Stimulated activated CD8-positive, alpha-beta memory T cell treated with anti-CD3 and anti-CD28 coated beads, Interleukin-7, amount 100 ng/mL, for 1 hour (primary cell): ENCODE data around the gene SLC39A10.
"Not testable (repeated sequence)": the region's sequence is repeated elsewhere in the genome, so short reads cannot be mapped to it uniquely, and the experiment has no call there.

Experiments
- DNase-seq, 2 donors: peaks; one replicate each; pipeline ENCODE4 v3.0.0-alpha.2; 2020; ENCODE audit warnings: low read depth in 2 of 2

SLC39A10 gene

GRCh38 chr2:195674491-195675221 lies 17.6 kb downstream of the SLC39A10 start:
- DNase-seq: no peak

DNA sequence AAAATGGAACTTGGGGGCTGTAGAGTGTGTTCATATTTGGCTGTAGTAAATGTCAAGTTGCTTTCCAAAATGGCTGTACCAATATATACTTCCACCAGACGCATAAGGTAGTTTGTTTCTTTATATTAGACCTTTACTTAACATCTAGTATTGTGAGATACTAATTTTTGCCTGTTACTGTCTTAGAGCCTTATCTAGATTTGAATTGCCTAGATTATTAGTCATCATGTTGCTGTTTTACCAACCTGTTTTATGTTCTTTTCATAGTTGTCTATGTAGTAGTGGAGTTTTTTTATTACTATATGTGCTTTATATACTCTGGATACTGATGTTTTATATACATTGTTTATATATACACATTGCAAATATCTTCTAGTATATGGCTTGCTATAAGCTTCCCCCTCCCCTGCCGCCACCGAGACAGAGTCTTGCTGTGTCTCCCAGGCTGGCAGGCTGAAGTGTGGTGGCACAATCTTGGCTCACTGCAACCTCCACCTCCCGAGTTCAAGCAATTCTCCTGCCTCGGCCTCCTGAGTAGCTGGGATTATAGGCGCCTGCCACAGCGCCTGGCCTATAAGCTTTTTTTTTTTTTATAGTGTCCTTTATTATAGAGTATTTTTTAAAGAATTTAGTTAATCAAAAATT lies 18.9 kb downstream of the SLC39A10 start:
- no peak for DNase-seq

DNA sequence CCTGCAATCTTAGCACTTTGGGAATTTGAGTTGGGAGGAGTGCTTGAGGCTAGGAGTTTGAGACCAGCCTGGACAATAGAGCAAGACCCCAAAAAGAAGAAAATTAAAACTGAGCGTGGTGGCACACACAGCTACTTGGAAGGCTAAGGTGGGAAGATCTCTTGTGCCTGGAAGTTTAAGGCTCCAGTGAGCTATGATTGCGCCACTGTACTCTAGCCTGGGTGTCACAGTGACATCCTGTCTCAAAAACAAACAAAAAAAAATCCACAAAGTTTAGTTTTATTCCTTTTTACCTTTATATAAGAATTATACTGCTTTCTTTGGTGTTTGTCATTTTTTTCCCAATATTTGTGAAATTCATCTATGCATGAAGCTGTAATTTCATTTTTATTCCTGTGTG lies 20.3 kb downstream of the SLC39A10 start:
- DNase-seq: no peak

DNA sequence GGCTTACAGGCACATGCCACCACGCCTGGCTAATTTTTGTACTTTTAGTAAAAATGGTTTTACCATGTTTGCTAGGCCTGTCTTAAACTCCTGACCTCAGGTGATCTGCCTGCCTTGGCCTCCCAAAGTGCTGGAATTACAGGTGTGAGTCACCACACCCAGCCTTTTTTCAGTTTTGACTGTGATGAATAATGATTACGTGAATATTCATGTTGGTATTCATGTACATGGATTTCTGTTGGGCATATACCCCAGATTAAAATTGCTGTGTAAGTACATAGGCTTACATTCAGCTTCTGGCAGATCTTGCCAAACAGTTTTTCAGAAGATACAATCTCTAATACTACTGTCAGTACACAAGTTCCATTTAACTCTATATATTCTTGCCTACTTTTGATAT lies 20.9 kb downstream of the SLC39A10 start:
- DNase-seq: no peak

DNA sequence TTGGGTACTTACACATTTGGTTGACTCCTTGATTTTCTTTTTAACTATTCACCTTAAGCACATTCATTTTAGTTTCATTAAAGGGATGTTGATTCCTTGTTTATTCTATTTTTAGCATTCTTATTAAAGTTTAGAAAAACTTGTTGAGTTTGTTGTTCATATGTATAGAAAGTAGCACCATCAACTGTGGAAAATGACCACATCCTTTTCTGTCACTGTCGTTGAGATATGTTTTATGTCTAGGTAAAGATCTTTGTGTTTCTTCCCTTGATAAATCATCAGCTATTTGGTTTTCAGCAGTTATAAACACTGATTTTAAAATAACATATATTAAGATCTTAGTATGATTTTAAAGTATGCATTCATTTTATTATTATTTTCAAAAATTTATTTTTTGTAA lies 25.1 kb downstream of the SLC39A10 start:
- DNase-seq: no peak

DNA sequence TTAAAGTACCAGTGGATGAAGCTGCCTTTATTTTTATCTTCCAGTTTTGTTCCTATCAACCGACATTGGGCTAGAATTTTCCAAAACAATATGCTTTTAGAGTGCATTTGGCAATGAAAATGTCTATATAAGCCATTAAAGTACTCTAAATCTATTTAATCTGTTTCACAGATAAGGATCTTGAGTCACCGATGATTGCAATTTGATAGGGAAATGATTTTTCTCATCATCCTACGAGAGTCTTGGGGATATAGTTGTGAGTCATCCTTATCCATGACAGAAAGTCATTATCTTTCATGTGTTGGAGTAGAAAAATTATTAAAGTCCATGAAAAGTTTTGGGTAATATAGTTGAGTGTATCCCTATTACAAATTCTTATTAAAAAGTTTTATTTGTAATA lies 26.1 kb downstream of the SLC39A10 start:
- no peak for DNase-seq

- no peak for DNase-seq
Measured at GRCh38 chr2:195686564-195686963, 29.5 kb downstream of the SLC39A10 start.

DNA sequence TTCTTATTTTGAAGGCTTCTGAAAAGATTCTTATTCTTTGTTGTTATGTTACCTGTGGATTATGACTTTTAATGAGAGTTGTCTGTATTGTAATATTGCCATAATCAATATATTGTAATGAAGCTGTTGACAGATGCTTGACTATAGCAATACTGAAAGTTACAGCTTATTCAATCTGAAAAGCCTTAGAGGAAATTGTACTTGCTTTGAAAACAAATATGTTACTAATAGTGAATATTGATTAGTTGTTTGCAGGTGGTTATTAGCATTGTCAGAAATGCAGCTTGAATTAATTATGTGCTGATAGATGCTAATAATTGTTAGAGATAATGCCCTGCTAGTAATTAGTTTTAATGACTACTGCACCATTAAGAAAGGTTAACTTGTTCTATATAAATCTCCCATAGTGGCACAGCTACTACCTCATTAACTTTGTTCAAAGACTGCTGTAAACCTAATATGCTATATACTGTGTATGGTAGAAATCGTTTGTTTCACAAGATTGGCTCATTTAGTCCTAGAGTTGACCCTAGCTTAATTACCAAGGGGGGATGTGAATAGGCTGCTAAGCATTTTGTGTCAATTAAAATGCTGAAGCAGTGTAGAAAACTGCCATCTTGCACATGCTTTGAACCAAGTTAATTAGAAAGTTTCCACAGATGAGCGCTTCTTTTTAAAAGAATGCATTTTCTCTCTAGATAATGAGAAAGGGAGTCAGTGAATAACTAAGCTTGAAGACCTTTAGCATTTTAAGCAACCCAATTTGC lies 30.5 kb downstream of the SLC39A10 start:
- DNase-seq: no peak

GRCh38 chr2:195692531-195692930 lies 35.5 kb downstream of the SLC39A10 start:
- not testable (repeated sequence) for DNase-seq

DNA sequence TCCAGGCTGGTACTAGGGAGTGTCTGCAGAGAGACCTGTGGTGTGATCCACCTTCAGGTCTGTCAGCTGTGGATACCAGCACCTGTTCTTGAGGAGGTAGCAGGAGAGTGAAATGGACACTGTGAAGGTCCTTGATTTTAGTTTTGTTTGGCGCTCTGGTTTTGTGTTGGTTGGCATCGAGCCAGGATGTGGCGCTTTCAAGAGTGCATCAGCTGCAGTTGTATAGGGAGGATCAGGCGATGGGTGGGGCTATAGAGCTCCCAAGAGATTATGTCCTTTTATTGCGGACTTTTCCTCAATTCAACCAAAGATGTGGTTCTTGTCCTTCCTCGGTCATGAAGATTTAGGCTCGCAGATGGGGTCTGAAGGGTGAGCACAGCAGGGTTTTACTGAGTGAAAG lies 37.5 kb downstream of the SLC39A10 start:
- no peak for DNase-seq

- no peak for DNase-seq
Measured at GRCh38 chr2:195695002-195695631, 38.1 kb downstream of the SLC39A10 start.

DNA sequence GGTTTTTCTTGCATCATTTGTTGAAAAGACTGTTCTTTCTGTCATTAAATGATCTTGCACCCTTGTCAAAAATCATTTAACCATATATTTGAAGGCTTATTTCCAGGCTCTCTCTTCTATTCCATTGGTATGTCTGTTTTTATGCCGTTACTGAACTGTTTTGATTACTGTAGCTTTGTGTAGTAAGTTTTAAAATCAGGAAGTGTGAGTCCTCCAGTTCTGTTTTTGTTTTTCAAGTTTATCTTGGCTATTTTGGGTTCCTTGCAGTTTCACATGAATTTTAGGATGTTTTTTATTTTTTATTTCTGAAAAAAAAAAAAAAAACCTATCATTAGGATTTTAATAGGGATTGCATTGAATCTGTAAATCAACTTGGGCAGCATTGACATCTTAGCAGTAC lies 39.0 kb downstream of the SLC39A10 start:
- DNase-seq: no peak

DNA sequence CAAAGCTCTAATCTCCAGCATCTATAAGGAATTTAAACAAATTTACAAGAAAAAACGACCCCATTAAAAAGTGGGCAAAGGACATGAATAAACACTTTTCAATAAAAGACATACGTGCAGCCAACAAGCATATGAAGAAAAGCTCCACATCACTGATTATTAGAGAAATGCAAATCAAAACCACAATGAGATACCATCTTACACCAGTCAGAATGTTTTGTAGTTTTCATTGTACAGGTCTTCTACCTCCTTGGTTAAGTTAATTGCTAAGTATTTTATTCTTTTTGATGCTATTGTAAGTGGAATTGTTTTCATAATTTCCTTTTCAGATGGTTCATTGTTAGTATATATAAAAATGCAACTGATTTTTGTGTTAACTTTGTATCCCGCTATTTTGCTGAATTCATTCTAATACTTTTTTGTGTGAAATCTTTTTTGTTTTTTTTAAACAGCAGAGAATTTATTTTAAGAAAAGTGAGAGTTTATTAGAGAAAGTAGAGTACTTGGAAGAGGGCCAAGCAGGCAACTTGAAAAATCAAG lies 40.7 kb downstream of the SLC39A10 start:
- DNase-seq: no peak

DNA sequence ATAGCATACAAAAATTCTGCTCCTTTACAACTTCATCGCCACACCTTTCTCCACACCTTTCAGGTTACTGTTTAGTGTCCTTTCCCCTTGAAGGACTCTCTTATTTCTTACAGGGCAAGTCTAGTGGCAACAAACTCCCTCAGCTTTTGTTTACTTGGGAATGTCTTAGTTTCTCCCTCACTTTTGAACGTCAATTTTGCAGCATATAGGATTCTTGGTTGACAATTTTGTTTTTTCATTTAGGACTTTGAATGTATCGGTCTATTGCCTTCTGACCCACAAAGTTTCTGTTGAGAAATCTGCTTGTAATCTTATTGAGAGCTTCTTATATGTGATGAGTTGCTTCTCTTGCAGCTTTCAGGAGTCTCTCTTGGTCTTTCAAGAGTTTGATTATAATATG lies 43.5 kb downstream of the SLC39A10 start:
- DNase-seq: no peak

DNA sequence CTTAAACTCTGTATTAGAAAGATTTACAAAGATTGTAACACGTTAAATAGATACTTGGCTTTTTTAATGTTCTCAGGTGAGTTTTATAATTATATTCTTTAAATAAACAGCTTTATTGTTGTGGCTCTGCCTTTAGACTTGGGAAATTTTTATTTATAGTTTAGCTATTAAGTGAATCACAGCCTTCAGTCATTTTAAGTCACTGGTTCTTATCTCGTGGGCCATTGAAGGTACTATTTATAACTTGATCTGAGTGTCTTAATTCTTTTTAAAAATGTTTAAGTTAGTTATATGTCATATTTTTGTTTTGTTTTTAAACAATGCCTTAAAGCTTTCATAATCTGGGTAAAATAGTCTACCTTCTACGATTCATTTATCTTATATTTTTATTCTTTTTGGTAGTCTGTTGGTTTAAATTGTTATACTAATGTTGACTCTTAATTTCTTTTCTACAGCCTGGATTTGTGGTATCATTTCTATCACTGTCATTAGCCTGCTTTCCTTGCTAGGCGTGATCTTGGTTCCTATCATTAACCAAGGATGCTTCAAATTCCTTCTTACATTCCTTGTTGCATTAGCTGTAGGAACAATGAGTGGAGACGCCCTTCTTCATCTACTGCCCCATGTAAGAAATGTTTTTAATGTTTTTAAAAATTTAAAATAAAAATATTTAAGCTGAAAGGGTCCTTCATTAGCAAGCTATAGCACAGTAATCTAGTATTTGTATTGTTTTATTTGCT lies 49.3 kb downstream of the SLC39A10 start:
- DNase-seq: no peak

DNA sequence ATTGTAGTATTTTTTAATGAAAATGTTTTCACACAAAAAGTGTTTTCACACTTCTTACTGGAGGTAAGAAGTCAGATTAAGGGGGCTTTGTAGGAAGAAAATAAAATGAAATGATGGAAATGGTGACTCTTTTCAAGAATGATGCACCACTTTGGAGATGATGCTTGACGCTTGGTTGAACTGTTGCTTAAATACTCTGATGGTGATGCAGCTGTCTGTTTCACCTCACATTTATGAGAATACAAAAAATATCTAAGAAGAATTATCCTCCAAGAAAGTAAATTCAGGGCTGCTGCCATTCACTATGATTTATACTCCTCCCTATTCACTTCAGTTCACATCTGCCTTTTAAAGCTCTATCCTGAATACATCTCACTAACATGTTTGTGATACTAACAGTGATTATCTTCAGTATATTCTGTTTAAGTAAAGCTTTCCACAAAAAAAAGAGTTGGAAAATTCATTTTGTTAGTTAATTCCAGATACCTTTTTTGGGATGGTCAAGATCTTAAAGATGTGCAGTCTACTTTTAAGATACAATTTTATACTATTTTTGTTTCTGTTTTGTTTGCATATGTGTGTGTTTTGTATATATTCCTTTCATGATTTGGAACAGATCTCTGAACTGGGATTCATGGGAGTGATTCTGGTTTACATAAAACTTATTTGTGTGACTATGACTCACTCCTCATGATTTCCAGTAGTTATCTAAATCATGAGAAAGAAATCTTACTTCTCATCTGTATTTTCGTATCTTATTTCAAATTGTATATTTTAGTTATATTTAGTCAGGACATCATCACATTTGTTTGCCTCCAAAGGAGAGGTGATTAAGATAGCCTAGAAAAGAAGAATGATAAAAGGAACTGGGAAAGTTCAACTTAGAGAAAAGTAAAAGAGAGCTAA lies 53.1 kb downstream of the SLC39A10 start:
- DNase-seq: no peak

GRCh38 chr2:195711478-195711877 lies 54.5 kb downstream of the SLC39A10 start:
- no peak for DNase-seq

- DNase-seq: no peak
Measured at GRCh38 chr2:195716466-195716865, 59.4 kb downstream of the SLC39A10 start.

DNA sequence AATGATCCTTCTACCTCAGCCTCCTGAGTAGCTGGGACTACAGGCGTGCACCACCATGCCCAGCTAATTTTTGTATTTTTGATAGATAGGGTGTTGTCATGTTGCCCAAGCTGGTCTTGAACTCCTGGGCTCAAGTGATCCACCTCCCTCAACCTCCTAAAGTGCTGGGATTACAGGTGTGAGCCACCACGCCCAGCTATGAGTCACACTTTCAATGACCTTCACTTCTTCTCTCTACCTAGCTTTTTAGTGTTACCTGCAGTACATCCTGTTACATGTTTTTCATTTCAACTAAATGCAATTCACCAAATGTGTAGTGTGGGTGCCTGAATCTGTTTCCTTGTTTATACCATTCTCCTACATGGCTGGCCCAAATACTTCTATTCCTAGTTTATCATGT lies 64.0 kb downstream of the SLC39A10 start:
- DNase-seq: no peak

GRCh38 chr2:195722075-195722474 lies 65.0 kb downstream of the SLC39A10 start:
- DNase-seq: no peak
